Activated CD8-positive, alpha-beta memory T cell treated with anti-CD3 and anti-CD28 coated beads for 36 hours (primary cell): ENCODE measurements around the gene C6orf52. TPM values are rescaled to one million over a fixed set of nuclear protein-coding genes. Genes with fewer than 3 reads are reported as not detected.

ENCODE experiments used
- CTCF ChIA-PET: fragments of 350-600 bp; sonication (Branson Sonifier 250); formaldehyde crosslinking; loops from one replicate; lab custom pipeline; 2021; ENCODE audit warnings: antibody characterized with exemption; lab: Charles Lee
- POLR2A ChIA-PET: fragments of 350-600 bp; sonication (Branson Sonifier 250); formaldehyde crosslinking; loops from one replicate; lab custom pipeline; 2021; ENCODE audit warnings: antibody characterized with exemption; lab: Charles Lee
- total RNA-seq, 2 experiments: library from RNA; stranded (reverse); gene quantifications; one replicate each; pipeline ENCODE4 v1.2.3, GENCODE V29; 2021

Gene C6orf52
- total RNA-seq, 2 experiments from 2014 or later: 5.5 to 5.7 TPM

DNA sequence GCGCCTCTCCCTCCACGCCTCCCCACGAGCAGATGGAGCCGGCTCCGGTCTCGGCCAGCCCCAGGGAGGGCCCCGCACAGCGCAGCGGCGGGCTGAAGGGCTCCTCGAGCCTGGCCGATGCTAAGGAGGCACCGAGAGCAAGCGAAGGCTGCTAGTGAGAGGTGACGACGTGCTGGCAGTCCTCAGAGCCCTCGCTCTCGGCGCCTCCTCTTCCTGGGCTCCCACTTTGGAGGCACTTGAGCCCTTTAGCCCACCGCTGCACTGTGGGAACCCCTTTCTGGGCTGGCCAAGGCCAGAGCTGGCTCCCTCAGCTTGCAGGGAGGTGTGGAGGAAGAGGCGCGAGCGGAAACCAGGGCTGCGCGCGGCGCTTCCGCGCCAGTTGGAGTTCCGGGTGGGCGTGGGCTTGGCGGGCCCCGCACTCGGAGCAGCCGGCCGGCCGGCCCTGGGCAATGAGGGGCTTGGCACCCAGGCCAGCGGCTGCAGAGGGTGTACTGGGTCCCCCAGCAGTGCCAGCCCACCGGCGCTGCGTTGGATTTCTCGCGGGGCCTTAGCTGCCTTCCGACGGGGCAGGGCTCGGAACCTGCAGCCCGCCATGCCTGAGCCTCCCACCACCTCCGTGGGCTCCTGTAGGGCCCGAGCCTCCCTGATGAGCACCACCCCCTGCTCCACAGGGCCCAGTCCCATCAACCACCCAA lies 26.0 kb upstream of the C6orf52 start:
- CTCF ChIA-PET: interaction anchor here (1.3 to 2.2 kb wide), 3 partner anchors 9 to 209 kb away, joined by 3 to 5 read pairs (median 4); no protein-coding TSS in a partner anchor
- POLR2A ChIA-PET: interaction anchor here (1.2 to 2.8 kb wide), 4 partner anchors 25 to 192 kb away, joined by 3 to 17 read pairs (median 5); partner anchors contain the start of genes C6orf52, PAK1IP1 and TMEM14B

DNA sequence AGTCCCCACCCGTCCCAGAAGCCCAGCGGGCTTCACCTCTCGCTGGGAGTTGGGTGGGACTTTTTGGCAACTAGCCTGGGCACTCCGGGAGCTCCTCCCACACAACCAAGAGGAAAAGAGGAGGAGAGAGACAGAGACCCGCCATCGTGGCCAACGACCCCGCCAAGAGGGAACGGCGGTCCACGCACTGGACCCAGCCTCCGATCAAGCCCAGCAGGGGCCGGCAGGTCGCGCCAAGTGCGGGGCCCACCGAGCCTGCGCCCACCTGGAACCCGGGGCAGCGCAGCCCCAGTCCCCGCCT lies 25.5 kb upstream of the C6orf52 start:
- ChIA-PET POLR2A (interaction anchor here (1.2 to 2.8 kb wide), 4 partner anchors 25 to 191 kb away, joined by 3 to 17 read pairs (median 5); partner anchors contain the start of genes C6orf52, PAK1IP1 and TMEM14B), CTCF (interaction anchor here (0.6 to 2.2 kb wide), 3 partner anchors 12 to 209 kb away, joined by 3 to 5 read pairs (median 3); no protein-coding TSS in a partner anchor)

DNA sequence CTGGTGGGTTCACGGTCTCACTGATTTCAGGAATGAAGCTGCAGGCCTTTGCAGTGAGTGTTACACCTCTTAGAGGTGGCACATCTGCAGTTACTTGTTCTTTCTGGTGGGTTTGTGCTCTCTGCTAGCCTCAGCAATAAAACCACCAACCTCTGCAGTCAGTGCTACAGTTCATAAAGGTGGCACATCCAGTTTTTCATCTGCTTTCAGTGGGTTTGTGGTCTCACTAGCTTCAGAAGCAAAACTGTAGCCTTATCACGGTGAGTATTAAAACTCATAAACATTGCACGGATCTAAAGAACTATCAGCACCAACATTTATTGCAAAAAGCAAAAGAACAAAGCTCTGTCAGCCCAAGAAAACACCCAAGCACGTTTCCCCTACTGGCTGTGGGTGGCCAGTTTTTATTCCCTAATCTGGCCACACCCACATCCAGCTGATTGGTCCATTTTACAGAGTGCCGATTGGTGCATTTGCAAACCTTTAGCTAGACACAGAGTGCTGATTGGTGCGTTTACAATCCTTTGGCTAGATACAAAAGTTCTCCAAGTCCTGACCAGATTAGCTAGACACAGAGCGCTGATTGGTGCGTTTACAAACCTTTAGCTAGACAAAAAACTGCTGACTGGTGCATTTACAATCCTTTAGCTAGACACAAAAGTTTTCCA lies 25.0 kb upstream of the C6orf52 start:
- CTCF ChIA-PET: interaction anchor here (0.6 to 2.2 kb wide), 3 partner anchors 13 to 208 kb away, joined by 3 to 5 read pairs (median 3); no protein-coding TSS in a partner anchor
- POLR2A ChIA-PET: interaction anchor here (1.2 to 2.8 kb wide), 3 partner anchors 24 to 191 kb away, joined by 4 to 17 read pairs (median 6); partner anchors contain the start of genes C6orf52, PAK1IP1 and TMEM14B

DNA sequence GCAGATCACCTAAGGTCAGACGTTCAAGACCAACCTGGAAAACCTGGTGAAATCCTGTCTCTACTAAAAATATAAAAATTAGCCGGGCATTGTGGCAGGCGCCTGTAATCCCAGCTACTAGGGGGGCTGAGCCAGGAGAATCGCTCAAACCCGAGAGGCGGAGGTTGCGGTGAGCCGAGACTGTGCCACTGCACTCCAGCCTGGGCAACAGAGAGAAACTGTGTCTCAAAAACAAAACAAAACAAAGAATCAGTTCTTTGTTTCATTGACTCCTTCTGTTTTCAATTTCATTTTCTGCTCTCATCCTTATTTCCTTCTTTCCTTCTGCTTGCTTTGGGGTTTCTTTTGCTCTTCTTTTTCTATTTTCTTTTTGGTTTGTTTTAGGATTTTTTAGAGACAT lies 19.5 kb upstream of the C6orf52 start:
- ChIA-PET CTCF (no interaction called here), POLR2A (no interaction called here)

DNA sequence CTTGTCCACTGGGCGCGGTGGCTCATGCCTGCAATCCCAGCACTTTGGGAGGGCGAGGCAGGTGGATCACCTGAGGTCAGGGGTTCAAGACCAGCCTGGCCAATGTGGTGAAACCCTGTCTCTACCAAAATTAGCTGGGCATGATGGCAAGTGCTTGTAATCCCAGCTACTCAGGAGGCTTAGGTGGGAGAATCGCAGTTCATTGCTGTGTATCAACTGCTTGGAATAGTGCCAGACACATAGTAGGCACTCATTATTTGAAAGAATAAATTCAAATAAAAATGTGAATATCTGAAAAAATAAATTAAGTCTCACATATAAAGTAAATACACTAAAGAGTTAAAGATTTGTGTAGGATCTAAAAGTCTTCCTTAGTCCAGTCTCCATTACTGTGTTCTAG lies 2.2 kb upstream of the C6orf52 start:
- ChIA-PET CTCF (no interaction called here), POLR2A (no interaction called here)

DNA sequence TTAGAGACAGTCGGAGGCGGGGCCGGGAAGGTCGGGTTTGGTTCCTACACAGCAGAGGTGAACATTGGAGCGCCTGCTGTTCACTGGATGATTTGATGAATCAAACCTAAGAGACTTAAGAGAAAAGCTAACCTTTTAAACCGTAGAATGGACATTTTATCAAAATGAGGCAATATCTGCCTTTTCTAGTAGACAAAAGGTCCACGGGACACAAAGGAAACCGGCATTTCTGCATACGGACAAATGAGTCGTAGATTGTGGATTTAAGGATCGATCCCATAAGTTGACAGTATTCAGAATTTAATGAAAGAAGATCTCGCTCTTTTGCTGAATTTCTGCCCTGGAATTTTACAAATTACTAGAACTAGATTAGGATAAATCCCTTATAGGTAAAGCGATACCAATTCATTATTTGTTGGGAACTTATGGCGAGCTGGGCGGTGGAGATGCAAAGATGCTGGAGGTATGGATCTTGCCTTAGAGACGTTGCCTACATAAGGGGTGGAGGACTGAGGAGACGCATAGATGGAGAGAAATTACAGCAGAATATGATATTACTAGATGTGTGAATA lies 756 bp upstream of the C6orf52 start:
- CTCF ChIA-PET: interaction anchor here (0.8 to 1.0 kb wide), 3 partner anchors 18 to 107 kb away, joined by 3 to 5 read pairs (median 4); no protein-coding TSS in a partner anchor
- POLR2A ChIA-PET: interaction anchor here (0.7 to 1.3 kb wide), 7 partner anchors 8 to 550 kb away, joined by 3 to 18 read pairs (median 8); partner anchors contain the start of genes TMEM14B and TMEM14C

DNA sequence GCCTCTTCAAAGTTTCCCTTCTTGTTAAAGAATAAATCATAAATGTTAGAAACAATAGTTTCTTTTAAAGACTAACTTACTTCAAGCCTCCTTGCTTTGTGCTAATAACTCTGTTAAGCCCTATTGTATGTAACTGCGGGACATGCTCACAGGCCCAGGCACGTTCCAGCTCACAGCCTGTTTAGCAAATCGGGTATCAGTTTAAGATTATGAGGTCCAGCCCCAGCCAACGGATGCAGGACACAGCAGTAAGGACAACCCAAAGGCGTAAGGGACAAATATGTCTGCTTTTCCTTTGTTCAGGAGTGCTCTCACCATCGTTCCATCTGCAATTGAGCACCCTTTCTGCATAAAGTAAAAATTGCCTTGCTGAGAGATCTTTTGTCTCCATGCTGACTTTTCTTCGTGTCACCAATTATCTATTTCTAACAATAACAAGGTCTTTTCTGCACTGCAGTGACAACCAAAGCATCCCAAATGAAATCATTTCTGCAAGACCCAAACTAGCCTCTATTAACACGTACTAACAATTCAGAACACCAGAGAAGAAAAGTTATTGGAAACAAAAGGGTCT lies 1.4 kb downstream of the C6orf52 start:
- POLR2A ChIA-PET: no interaction called here

DNA sequence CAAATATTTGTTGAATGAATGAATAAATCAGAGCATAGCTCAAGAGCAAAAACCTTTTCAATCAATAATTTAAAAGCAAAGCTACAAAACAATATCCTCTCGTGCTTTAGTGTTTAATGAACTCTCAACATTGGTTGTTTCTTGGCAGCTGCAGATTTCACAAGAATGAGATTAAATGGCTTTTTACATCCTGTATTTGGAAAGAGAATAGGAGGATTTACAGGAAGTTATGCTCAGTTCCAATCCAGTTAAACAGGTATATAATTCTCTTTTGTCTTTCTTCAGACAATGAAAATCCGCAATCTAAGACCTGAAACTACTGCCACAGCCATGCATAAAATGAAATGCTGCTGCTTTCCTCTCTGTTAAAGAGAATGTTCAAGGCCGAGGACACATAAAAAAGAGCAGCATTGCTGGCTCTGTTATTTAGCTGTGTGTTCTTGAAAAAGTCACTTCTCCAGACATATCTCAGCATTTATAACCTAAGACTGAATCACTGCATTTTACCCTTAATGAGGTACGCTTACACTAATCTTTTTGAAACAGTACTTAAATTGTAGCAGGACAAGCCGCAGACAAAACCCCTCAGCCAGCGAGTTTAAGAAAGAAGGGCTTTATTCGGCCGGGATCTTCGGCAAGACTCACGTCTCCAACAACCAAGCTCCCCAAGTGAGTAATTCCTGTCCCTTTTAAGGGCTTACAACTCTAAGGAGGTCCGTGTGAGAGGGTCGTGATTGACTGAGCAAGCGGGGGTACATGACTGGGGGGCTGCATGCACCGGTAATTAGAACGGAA lies 3.6 kb downstream of the C6orf52 start:
- ChIA-PET CTCF (interaction anchor here (0.6 to 0.7 kb wide), 3 partner anchors 153 to 517 kb away, joined by 3 to 4 read pairs (median 3); no protein-coding TSS in a partner anchor), POLR2A (no interaction called here)

More for the DNA sequence above, 1.4 kb downstream of the C6orf52 start:
- CTCF ChIA-PET: no interaction called here

DNA sequence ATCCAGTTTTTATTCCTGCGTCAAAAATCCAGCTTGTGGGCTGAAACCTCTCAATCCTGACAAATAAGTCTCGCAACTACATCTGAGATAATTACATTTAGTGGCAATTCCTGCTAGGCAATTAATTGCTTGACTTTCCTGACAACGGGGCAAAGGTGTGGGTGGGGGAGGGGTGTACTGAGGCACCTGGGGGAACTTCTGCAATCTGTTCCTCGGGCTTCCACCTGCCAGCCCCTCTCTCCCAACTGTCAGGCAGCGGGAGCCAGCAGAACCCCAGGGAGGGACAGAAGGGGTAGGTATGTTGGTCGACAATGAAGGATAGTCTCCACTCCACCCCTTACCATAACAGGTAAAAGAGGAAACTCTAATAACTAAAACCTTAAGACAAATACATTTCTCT lies 6.8 kb downstream of the C6orf52 start:
- ChIA-PET CTCF (no interaction called here), POLR2A (no interaction called here)

DNA sequence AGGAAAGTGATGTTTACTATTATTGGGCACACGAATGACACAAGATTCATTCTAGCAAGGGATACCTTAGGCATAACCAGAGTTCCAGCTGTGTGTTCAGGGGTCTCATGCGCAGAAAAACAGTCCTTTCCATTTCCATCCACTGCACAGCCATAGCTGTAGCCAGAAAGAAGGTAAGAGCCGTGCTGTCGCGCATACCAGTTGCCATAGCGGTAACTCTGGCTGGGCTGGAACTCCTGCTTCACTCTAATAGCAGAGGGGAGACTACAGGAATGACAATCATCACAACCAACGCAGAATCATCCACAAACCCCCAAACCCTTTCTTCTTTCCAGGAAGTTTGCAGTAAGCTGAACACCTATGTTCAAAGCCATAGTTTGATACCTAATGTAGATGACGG lies 7.5 kb downstream of the C6orf52 start:
- POLR2A ChIA-PET: no interaction called here

DNA sequence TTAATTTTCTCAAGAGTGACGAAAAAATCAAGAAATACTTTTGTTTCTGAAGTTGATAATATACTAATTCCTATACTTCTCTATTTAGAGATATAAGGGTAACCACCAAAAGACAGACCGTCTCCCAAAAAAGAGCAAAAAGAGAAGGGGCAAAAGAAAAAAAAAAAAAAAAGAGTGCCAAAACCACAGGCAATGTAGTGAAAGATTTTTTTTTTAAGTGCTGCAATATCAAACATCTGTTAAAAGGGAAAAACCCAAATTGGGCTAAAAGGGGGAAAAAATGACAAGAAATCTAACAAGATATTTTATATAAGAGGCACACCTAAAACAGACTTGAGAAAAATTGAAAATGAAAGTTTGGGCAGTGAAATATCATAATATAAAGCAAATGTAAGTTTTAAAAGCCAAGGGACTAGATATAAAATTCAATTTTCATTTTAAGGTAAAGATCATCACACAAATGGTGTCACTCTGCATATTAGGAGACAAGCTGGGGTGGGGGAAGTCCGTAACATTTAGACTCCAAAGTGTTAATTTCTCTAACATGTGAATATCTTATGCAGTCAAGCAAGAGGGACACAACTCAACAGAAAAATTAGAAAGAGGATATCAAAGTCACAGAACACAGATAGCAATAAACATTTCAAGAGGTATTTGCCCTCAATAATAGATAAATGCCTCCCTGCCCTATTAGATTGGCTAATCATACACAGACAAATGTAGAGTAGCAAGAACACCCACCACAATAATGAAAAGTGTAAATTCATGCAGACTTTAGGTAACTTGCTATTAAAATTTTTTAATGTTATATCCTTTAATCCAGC lies 9.1 kb downstream of the C6orf52 start:
- POLR2A ChIA-PET: no interaction called here

More for the DNA sequence above, 7.5 kb downstream of the C6orf52 start:
- CTCF ChIA-PET: interaction anchor here (0.6 kb wide), 1 partner anchor 83 kb away, joined by 3 read pairs; no protein-coding TSS in a partner anchor

DNA sequence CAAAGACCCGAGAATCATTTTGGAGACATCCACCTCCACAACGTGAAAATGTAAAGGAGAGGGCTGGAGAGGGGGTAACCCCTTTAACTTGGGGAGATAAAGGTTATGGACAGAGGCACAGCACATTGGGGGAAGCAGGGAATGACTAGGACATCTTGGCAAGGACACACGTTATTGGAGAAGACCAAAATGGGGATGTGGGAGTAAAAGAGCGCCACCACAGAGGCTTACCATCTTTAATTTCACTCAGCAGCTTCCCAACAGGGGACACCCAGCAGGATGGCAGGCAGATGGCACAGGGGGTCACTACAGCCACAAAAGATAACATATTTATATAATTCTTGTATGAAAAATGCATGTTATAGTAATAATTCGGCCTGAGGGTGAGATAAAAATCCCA lies 9.8 kb downstream of the C6orf52 start:
- ChIA-PET CTCF (no interaction called here), POLR2A (interaction anchor here (0.9 kb wide), 1 partner anchor 29 kb away, joined by 3 read pairs; no protein-coding TSS in a partner anchor)

More for the DNA sequence above, 9.1 kb downstream of the C6orf52 start:
- CTCF ChIA-PET: no interaction called here

DNA sequence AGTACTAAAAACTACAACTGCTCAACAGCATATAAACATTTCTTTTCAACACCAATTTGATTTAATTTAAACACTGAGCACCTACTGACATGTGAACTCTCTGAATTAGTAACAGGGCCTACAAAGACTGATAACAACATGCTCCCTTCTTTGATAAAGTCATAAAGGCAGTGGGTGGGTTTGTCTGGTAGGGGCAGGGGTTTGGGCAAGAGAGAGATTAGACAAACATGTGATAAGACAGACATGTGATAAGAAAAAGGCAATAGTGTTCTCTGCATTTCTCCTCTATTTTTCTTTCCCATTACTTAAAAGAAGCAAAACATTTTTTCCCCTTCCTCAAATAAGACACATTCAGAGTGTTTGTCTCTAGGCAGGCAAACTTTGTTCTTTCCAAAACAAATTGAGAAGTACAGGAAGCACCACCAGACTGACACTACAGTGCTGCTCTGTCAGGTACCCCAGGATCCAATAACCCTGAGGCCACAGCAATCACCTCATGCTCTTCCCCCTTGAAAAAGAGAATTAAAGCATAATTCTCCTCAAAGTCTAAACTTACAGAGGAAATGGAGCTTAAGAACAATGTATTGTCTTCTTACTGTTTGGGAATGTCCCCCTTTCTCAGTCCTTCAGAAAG lies 11.9 kb downstream of the C6orf52 start:
- ChIA-PET CTCF (no interaction called here), POLR2A (no interaction called here)

DNA sequence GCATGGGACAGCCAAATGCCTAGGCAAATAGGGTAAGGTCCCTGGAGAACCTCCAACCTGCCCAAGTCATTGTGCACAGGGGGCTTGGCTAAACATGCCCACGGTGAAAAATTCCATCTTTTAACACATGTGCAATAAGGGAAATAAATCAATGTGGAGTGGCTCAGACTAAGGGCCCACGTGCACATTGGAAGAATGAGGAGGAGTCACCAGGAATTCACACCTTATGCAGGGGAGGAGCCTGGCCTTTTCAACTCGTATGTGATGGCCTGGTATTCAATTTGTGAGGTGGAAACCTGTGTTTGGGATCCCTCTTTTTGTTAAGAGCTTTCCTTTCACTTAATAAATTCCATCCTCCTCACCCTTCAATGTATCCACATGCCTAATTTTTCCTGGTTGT lies 12.6 kb downstream of the C6orf52 start:
- ChIA-PET CTCF (no interaction called here), POLR2A (no interaction called here)

DNA sequence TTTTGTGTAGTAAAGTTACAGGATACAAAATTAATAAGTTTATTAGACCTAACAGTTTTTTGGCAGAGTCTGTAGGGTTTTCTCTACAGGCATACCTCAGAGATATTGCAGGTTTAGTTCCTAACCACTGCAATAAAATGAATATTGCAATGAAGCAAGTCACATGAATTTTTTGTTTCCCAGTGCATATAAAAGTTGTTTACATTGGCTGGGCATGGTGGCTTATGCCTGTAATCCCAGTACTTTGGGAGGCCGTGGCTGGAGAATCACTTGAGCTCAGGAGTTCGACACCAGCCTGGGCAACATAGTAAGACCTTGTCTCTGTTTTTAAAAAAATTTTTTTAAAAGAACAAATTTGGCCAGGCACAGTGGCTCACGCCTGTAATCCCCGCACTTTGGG lies 16.0 kb downstream of the C6orf52 start:
- POLR2A ChIA-PET: no interaction called here

DNA sequence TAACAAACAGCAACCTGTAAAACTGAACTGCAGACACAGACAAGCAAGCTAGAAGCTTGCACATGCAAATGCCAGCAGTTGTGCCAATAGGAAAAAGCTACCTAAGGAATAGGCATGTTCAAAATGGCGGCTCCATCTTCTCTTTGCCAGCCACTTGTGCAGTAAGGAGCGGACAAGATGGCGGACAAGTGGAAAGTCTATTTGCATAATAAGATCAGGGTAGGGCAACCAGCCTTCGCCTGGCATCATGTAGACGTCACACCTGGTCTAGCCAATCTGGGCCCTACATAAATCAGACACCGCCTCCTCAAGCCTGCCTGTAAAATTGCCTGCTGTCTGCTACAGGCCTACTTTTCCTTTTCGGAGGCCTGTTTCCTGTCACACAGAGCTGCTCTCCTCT lies 18.0 kb downstream of the C6orf52 start:
- POLR2A ChIA-PET: no interaction called here
- CTCF ChIA-PET: no interaction called here

More for the DNA sequence above, 16.0 kb downstream of the C6orf52 start:
- CTCF ChIA-PET: no interaction called here
